Kidney epithelial cell (primary cell): Measurements from ENCODE around the gene CYBA. TPM values are rescaled to one million over a fixed set of nuclear protein-coding genes. Genes with fewer than 3 reads are reported as not detected.

Experiments
- DNase-seq: peaks from one replicate; pipeline ENCODE4 v3.0.0-alpha.2; 2010; ENCODE audit warnings: low read depth
- H3K27me3 ChIP-seq: 2 replicates; pipeline ENCODE4 v1.6.0; 2011; ENCODE audit warnings: low read length; ENCODE audit not compliant: control insufficient read depth, insufficient read depth
- H3K36me3 ChIP-seq: 2 replicates; pipeline ENCODE4 v1.5.1; 2011; ENCODE audit warnings: low read length; ENCODE audit not compliant: control insufficient read depth, insufficient read depth
- H3K4me3 ChIP-seq: 2 replicates; pipeline ENCODE4 v1.5.1; 2011; ENCODE audit warnings: low read depth, mild to moderate bottlenecking, control low read depth, low read length
- CTCF ChIP-seq: IDR thresholded peaks from 2 replicates; pipeline ENCODE4 v1.5.1; 2011; ENCODE audit warnings: mild to moderate bottlenecking, moderate library complexity, low read length, control low read depth, inconsistent platforms; ENCODE audit not compliant: insufficient read depth, poor library complexity, severe bottlenecking
- total RNA-seq: library from RNA; depleted of rRNA; stranded (reverse); fragments of >200 nt; gene quantifications from 2 replicates; pipeline ENCODE4 v1.2.3, GENCODE V29; 2015

CYBA gene
- total RNA-seq, 1 donor from 2014 or later: 734 TPM

- DNase-seq: no peak
- peaks cover 1% of the 10 kb centered on the region for H3K36me3 ChIP-seq
- peaks cover 16% of the 10 kb centered on the region for H3K27me3 ChIP-seq
- no peak for TF ChIP-seq CTCF
- H3K4me3 ChIP-seq: peak overlapping the region; percentile 38
Observed at GRCh38 chr16:88634141-88634993, 16.5 kb downstream of the CYBA start.

- Histone ChIP-seq H3K27me3 (peaks cover 10% of the 10 kb centered on the region), H3K36me3 (peaks cover 1% of the 10 kb centered on the region), H3K4me3 (peak overlapping the region; percentile 38)
- TF ChIP-seq CTCF: peak; percentile 70
- peak; percentile 51 for DNase-seq
Observed at GRCh38 chr16:88633684-88634140, 17.1 kb downstream of the CYBA start.

GRCh38 chr16:88632587-88632930 lies 18.3 kb downstream of the CYBA start:
- no peak for TF ChIP-seq CTCF
- Histone ChIP-seq H3K4me3 (no peak overlapping the region), H3K27me3 (no peaks in the 10 kb centered on the region), H3K36me3 (peaks cover 1% of the 10 kb centered on the region)
- no peak for DNase-seq

- DNase-seq: no peak
- Histone ChIP-seq H3K4me3 (no peak overlapping the region), H3K27me3 (no peaks in the 10 kb centered on the region), H3K36me3 (peaks cover 1% of the 10 kb centered on the region)
- TF ChIP-seq CTCF: no peak
Observed at GRCh38 chr16:88631920-88632586, 18.8 kb downstream of the CYBA start.

- Histone ChIP-seq H3K36me3 (peaks cover 1% of the 10 kb centered on the region), H3K4me3 (no peak overlapping the region), H3K27me3 (no peaks in the 10 kb centered on the region)
- no peak for TF ChIP-seq CTCF
- no peak for DNase-seq
Observed at GRCh38 chr16:88631384-88631783, 19.5 kb downstream of the CYBA start.

- H3K27me3 ChIP-seq: no peaks in the 10 kb centered on the region
- H3K4me3 ChIP-seq: no peak overlapping the region
- no peak for DNase-seq
- peaks cover 1% of the 10 kb centered on the region for H3K36me3 ChIP-seq
- TF ChIP-seq CTCF: no peak
Observed at GRCh38 chr16:88630941-88631340, 19.9 kb downstream of the CYBA start.
